Measurements from ENCODE around the gene GUCY1B1. TPM values are rescaled to one million over a fixed set of nuclear protein-coding genes. Genes with fewer than 3 reads are reported as not detected.

Gene GUCY1B1
- total RNA-seq, 1 experiment from 2014 or later: 0.50 TPM

- no peak overlapping the region for H2AFZ ChIP-seq (ENCODE audit: low read length)
- no peak overlapping the region for H3K4me2 ChIP-seq (ENCODE audit: insufficient read depth, insufficient read length, low read length)
- H3K14ac ChIP-seq (ENCODE audit: insufficient read depth, low read length): no peak overlapping the region
- no peak overlapping the region for H2BK15ac ChIP-seq (ENCODE audit: low read depth, low read length)
- H2BK5ac ChIP-seq (ENCODE audit: insufficient read length, low read length): no peak overlapping the region
- H3K23me2 ChIP-seq (ENCODE audit: insufficient read length, low read depth, low read length, poor library complexity, severe bottlenecking): no peaks in the 10 kb centered on the region
- H3T11ph ChIP-seq (ENCODE audit: low read length): no peak overlapping the region
- no peaks in the 10 kb centered on the region for H3K9me3 ChIP-seq (ENCODE audit: control insufficient read depth, low read depth, low read length)
- H3K23ac ChIP-seq (ENCODE audit: insufficient read length, low read depth, low read length): no peak overlapping the region
- H2BK12ac ChIP-seq (ENCODE audit: insufficient read length, low read depth, low read length): no peak overlapping the region
- H4K8ac ChIP-seq (replicated peaks; ENCODE audit: insufficient read length, low read depth, low read length): no peak overlapping the region
- no peaks in the 10 kb centered on the region for H3K79me2 ChIP-seq (ENCODE audit: insufficient read depth, low read length)
- H2BK120ac ChIP-seq (ENCODE audit: low read depth, low read length, poor library complexity, severe bottlenecking): no peak overlapping the region
- Mint-ChIP-seq H3K4me3 (no peak overlapping the region), H3K36me3 (ENCODE audit: insufficient read depth in 1 of 3, low read depth in 3 of 3) (no peaks in the 10 kb centered on the region), H3K9me3 (no peaks in the 10 kb centered on the region), H3K27ac (no peak overlapping the region), H3K27me3 (ENCODE audit: low read depth) (peaks cover 1% of the 10 kb centered on the region; the same call in 1 of the 2 replicates), H3K4me1 (no peaks in the 10 kb centered on the region)
- H4K5ac ChIP-seq (ENCODE audit: insufficient read length, low read depth, low read length): no peak overlapping the region
- no peak overlapping the region for H3K18ac ChIP-seq (ENCODE audit: insufficient read length, low read depth, low read length)
- H3K79me1 ChIP-seq (ENCODE audit: insufficient read depth, low read depth, low read length, poor library complexity, severe bottlenecking): no peaks in the 10 kb centered on the region
- no peak for DNase-seq
- TF ChIP-seq CTCF (conservative IDR thresholded peaks at IDR 0.05): no peak
- no peak overlapping the region for H3K4ac ChIP-seq (ENCODE audit: low read depth, low read length)
- no peak overlapping the region for H3K9ac ChIP-seq (ENCODE audit: extremely low read depth, insufficient read length, low read length)
- no peak overlapping the region for H3K27ac ChIP-seq (ENCODE audit: insufficient read length, low read depth, low read length)
- H4K20me1 ChIP-seq (ENCODE audit: control insufficient read depth, insufficient read depth, insufficient read length): no peaks in the 10 kb centered on the region
- H3K4me1 ChIP-seq (ENCODE audit: insufficient read depth, low read length): no peaks in the 10 kb centered on the region
- H3K56ac ChIP-seq (ENCODE audit: insufficient read length, low read depth, low read length): no peak overlapping the region
- no peak overlapping the region for H4K91ac ChIP-seq (ENCODE audit: insufficient read length, low read depth, low read length)
- no peak overlapping the region for H2AK5ac ChIP-seq (ENCODE audit: insufficient read length, low read length)
- no peak overlapping the region for H2BK20ac ChIP-seq (ENCODE audit: low read depth, low read length, poor library complexity, severe bottlenecking)
- H3K27me3 ChIP-seq (ENCODE audit: insufficient read depth, low read length): no peaks in the 10 kb centered on the region
Observed at GRCh38 chr4:155735496-155735895, 23.3 kb upstream of the GUCY1B1 start.

Data from H9 (cell line).